ENCODE results near the gene ADAMTS6. TPM values are rescaled to one million over a fixed set of nuclear protein-coding genes. Genes with fewer than 3 reads are reported as not detected.

Gene ADAMTS6
- polyA plus RNA-seq, 3 donors, result 0.03 to 0.67 (median 0.37) TPM

GRCh38 chr5:65104831-65105230 lies 376.9 kb downstream of the ADAMTS6 start:
- WGBS, 3 donors, result 90 to 93% (median 91%) methylated on average over 2 of the region's 2 CpGs
- no peak overlapping the region for H3K27ac ChIP-seq (ENCODE audit: low read depth, low read length)

- H3K27ac ChIP-seq (ENCODE audit: low read depth, low read length), result no peak overlapping the region
- 64 to 79% (median 79%) methylated on average over 15 of the region's 15 CpGs for WGBS, 3 donors
Measured at GRCh38 chr5:65103756-65104440, 377.8 kb downstream of the ADAMTS6 start.

GRCh38 chr5:65102976-65103711 lies 378.6 kb downstream of the ADAMTS6 start:
- WGBS, 3 donors, result 0 to 1% (median 0%) methylated on average over 52 to 55 of the region's 55 CpGs
- no peak overlapping the region for H3K27ac ChIP-seq (ENCODE audit: low read depth, low read length)

GRCh38 chr5:65102371-65102975 lies 379.2 kb downstream of the ADAMTS6 start:
- 36 to 43% (median 42%) methylated on average over 17 of the region's 17 CpGs for WGBS, 3 donors
- no peak overlapping the region for H3K27ac ChIP-seq (ENCODE audit: low read depth, low read length)

- H3K27ac ChIP-seq (ENCODE audit: low read depth, low read length), result no peak overlapping the region
- WGBS, 3 donors, result 74 to 83% (median 82%) methylated on average over 8 of the region's 8 CpGs
Measured at GRCh38 chr5:65101632-65102100, 380.1 kb downstream of the ADAMTS6 start.

- WGBS, 3 donors, result 49 to 53% (median 53%) methylated on average over 9 of the region's 9 CpGs
Measured at GRCh38 chr5:65100911-65101631, 380.6 kb downstream of the ADAMTS6 start.

More at GRCh38 chr5:65100911-65101631, 380.6 kb downstream of the ADAMTS6 start:
- no peak overlapping the region for H3K27ac ChIP-seq (ENCODE audit: low read depth, low read length)

Other genes starting within 250 kb of the ADAMTS6 start
- gene CENPK, start 81.2 kb upstream of the ADAMTS6 start, polyA plus RNA-seq, result under 1 TPM; 0.56 to 0.65 (median 0.60) TPM
- 10 to 100 TPM in 2 of 3 donors, 1 to 10 TPM in 1; 9.8 to 25.4 (median 18.2) TPM for gene PPWD1, start 81.4 kb upstream of the ADAMTS6 start, polyA plus RNA-seq
- 1 to 10 TPM; 2.5 to 6.3 (median 4.4) TPM for gene TRIM23, start 142.4 kb upstream of the ADAMTS6 start, polyA plus RNA-seq
- 1 to 10 TPM in 2 of 3 donors, under 1 TPM in 1; 0.75 to 2.4 (median 1.7) TPM for gene SHLD3, start 143.1 kb upstream of the ADAMTS6 start, polyA plus RNA-seq
- gene TRAPPC13, start 143.1 kb upstream of the ADAMTS6 start, polyA plus RNA-seq, result 10 to 100 TPM in 2 of 3 donors, 1 to 10 TPM in 1; 6.4 to 12.2 (median 11.2) TPM
- 1 to 10 TPM; 1.1 to 5.1 (median 2.0) TPM for gene SGTB, start 240.2 kb upstream of the ADAMTS6 start, polyA plus RNA-seq
- gene NLN, start 240.3 kb upstream of the ADAMTS6 start, polyA plus RNA-seq, result 1 to 10 TPM; 4.5 to 5.8 (median 5.1) TPM

Data from adipose tissue (tissue), 3 donors.